Measurements from ENCODE around the gene TBP.

The TBP gene

DNA sequence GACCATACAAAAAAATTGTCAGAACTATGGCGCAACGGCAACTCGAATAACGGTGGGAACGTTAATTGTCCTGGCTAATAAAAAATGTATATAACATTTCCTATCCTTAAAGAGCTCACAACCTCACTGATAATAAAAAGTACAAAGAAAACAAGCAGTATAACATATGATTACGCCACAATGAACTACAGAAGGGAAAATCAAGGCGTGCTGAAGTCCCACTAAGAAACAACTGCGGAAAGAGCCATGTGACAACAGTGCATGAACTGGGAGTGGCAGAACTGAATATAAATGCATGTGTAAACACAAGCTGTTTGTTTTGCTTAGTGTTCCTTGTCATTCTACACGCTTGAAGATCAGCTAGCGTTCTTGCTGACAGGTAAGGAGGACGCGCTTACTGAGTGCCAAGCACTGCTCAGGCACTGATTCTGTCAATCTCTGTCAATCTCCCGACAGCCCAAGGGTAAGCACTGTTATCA, 596 bp upstream of the TBP start:
- peak in 1 of 2 experiments; percentile 52 for DNase-seq (ENCODE audit: low read depth in 1 of 2, low spot score in 1 of 2)
- Histone ChIP-seq H3K27me3 (ENCODE audit: insufficient read depth, poor library complexity, severe bottlenecking) (no peaks in the 10 kb centered on the region), H3K4me3 (replicated peaks; ENCODE audit: insufficient read depth, low read length) (peak overlapping the region; percentile 93), H3K27ac (replicated peaks) (peak overlapping the region; percentile 90)
- TF ChIP-seq, protein P1, sequence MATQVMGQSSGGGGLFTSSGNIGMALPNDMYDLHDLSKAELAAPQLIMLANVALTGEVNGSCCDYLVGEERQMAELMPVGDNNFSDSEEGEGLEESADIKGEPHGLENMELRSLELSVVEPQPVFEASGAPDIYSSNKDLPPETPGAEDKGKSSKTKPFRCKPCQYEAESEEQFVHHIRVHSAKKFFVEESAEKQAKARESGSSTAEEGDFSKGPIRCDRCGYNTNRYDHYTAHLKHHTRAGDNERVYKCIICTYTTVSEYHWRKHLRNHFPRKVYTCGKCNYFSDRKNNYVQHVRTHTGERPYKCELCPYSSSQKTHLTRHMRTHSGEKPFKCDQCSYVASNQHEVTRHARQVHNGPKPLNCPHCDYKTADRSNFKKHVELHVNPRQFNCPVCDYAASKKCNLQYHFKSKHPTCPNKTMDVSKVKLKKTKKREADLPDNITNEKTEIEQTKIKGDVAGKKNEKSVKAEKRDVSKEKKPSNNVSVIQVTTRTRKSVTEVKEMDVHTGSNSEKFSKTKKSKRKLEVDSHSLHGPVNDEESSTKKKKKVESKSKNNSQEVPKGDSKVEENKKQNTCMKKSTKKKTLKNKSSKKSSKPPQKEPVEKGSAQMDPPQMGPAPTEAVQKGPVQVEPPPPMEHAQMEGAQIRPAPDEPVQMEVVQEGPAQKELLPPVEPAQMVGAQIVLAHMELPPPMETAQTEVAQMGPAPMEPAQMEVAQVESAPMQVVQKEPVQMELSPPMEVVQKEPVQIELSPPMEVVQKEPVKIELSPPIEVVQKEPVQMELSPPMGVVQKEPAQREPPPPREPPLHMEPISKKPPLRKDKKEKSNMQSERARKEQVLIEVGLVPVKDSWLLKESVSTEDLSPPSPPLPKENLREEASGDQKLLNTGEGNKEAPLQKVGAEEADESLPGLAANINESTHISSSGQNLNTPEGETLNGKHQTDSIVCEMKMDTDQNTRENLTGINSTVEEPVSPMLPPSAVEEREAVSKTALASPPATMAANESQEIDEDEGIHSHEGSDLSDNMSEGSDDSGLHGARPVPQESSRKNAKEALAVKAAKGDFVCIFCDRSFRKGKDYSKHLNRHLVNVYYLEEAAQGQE (IDR thresholded peaks at IDR 0.05; ENCODE audit: insufficient replicate concordance, low read depth) = no peak
- TF ChIP-seq SPI1 (IDR thresholded peaks at IDR 0.05; ENCODE audit: borderline replicate concordance, low read depth) (no peak), POLR2AphosphoS5 (IDR thresholded peaks at IDR 0.05; ENCODE audit: low read depth) (no peak), GABPA (IDR thresholded peaks at IDR 0.05; ENCODE audit: low read depth) (no peak)
- TF ChIP-seq, protein P2, sequence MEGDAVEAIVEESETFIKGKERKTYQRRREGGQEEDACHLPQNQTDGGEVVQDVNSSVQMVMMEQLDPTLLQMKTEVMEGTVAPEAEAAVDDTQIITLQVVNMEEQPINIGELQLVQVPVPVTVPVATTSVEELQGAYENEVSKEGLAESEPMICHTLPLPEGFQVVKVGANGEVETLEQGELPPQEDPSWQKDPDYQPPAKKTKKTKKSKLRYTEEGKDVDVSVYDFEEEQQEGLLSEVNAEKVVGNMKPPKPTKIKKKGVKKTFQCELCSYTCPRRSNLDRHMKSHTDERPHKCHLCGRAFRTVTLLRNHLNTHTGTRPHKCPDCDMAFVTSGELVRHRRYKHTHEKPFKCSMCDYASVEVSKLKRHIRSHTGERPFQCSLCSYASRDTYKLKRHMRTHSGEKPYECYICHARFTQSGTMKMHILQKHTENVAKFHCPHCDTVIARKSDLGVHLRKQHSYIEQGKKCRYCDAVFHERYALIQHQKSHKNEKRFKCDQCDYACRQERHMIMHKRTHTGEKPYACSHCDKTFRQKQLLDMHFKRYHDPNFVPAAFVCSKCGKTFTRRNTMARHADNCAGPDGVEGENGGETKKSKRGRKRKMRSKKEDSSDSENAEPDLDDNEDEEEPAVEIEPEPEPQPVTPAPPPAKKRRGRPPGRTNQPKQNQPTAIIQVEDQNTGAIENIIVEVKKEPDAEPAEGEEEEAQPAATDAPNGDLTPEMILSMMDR (IDR thresholded peaks at IDR 0.05; ENCODE audit: insufficient read depth, low read length) = no peak

DNA sequence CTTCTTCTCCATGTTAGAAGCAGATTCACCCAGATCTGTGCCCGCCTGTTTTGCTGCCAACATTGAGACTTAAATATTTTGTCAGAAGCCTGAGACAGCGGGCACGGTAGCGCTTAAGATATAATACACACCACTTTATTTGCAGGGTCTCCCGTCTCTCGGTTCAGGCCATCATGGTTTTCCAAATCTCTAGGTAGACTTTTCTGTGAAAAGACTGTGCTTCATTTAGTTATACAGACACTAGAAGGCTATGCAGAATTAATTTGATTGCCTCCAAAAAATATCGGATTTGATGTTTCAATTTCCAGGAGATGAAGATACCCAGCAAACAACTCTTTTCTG, 598 bp downstream of the TBP start:
- no peak for DNase-seq (ENCODE audit: low read depth in 1 of 2, low spot score in 1 of 2)
- peak overlapping the region; percentile 90 for H3K27ac ChIP-seq (replicated peaks)
- no peak for TF ChIP-seq POLR2AphosphoS5 (IDR thresholded peaks at IDR 0.05; ENCODE audit: low read depth)
- no peak for TF ChIP-seq SPI1 (IDR thresholded peaks at IDR 0.05; ENCODE audit: borderline replicate concordance, low read depth)
- TF ChIP-seq GABPA (IDR thresholded peaks at IDR 0.05; ENCODE audit: low read depth) = no peak
- TF ChIP-seq, protein P1 (IDR thresholded peaks at IDR 0.05; ENCODE audit: insufficient replicate concordance, low read depth) = no peak
- TF ChIP-seq, protein P2 (IDR thresholded peaks at IDR 0.05; ENCODE audit: insufficient read depth, low read length) = no peak
- H3K27me3 ChIP-seq (ENCODE audit: insufficient read depth, poor library complexity, severe bottlenecking) = no peaks in the 10 kb centered on the region
- H3K4me3 ChIP-seq (replicated peaks; ENCODE audit: insufficient read depth, low read length) = peak overlapping the region; percentile 93

DNA sequence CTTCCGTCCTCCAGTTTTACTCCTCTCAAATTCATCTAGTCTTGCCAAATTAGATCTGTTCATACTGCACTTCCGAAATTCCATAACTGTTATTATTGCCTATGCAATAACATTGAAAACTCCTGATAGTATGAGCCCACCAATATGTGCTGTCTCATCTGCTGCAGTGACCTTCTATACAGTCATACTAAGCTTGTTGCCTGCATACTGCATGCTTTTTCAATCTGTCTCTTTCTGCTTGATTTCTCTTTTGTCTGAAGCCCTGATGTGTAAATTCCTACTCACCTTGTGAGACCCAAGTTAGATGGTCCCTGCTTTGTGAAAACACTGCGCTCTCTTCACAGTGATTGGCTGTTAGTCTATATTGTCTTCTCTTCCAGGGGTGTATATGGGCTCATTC, 1.1 kb downstream of the TBP start:
- DNase-seq (ENCODE audit: low read depth in 1 of 2, low spot score in 1 of 2) = no peak
- peak overlapping the region; percentile 90 for H3K27ac ChIP-seq (replicated peaks)
- H3K4me3 ChIP-seq (replicated peaks; ENCODE audit: insufficient read depth, low read length) = peak overlapping the region; percentile 93
- no peak for TF ChIP-seq SPI1 (IDR thresholded peaks at IDR 0.05; ENCODE audit: borderline replicate concordance, low read depth)
- no peak for TF ChIP-seq GABPA (IDR thresholded peaks at IDR 0.05; ENCODE audit: low read depth)
- no peak for TF ChIP-seq POLR2AphosphoS5 (IDR thresholded peaks at IDR 0.05; ENCODE audit: low read depth)
- TF ChIP-seq, protein P1 (IDR thresholded peaks at IDR 0.05; ENCODE audit: insufficient replicate concordance, low read depth) = no peak
- TF ChIP-seq, protein P2 (IDR thresholded peaks at IDR 0.05; ENCODE audit: insufficient read depth, low read length) = no peak
- no peaks in the 10 kb centered on the region for H3K27me3 ChIP-seq (ENCODE audit: insufficient read depth, poor library complexity, severe bottlenecking)
